Vagina (tissue), 2 donors: ENCODE measurements around the gene NRXN3.

Experiments
- POLR2A ChIP-seq, 2 donors: fragments of 450-650 bp; IDR thresholded peaks; one replicate each; pipeline ENCODE4 v1.6.1; 2017; ENCODE audit warnings: antibody characterized with exemption in 2 of 2, mild to moderate bottlenecking in 2 of 2, moderate library complexity in 2 of 2
- POLR2AphosphoS5 ChIP-seq, 2 donors: sonication (generic); formaldehyde crosslinking; IDR thresholded peaks; one replicate each; pipeline ENCODE4 v1.9.0; 2017; ENCODE audit warnings: antibody characterized with exemption in 2 of 2, mild to moderate bottlenecking in 2 of 2, low read depth in 1 of 2; ENCODE audit not compliant: insufficient read depth in 1 of 2
- TF ChIP-seq, protein P1 (sequence below), 3 experiments: fragments of 450-650 bp in 2 of 3; fragments of 200-600 bp in 1 of 3; sonication (generic) in 1 of 3; IDR thresholded peaks; one replicate each; pipeline ENCODE4 v1.5.1; 2017 to 2019; ENCODE audit warnings: antibody characterized with exemption in 3 of 3, mild to moderate bottlenecking in 2 of 3, moderate library complexity in 2 of 3

DNA sequence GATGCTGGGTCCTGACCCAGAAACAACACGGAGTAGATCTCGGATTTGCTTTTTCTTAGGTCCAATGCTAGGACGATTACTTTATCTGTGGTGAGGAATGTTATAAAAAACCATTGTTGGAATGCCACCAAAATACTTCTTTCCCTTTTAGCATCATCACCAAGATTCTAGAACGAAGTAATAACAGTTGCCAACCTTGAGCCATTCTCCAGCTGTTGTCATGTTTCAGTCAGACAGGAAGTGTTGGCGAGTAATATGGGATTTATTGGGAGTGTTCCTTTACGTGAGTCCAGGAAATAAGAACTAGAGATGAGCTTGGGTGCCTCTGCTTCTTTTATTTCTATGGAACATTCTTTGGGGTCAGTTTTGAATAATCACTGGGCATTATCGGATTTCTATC is 1148.2 kb downstream of the NRXN3 start:
- TF ChIP-seq, protein P1, sequence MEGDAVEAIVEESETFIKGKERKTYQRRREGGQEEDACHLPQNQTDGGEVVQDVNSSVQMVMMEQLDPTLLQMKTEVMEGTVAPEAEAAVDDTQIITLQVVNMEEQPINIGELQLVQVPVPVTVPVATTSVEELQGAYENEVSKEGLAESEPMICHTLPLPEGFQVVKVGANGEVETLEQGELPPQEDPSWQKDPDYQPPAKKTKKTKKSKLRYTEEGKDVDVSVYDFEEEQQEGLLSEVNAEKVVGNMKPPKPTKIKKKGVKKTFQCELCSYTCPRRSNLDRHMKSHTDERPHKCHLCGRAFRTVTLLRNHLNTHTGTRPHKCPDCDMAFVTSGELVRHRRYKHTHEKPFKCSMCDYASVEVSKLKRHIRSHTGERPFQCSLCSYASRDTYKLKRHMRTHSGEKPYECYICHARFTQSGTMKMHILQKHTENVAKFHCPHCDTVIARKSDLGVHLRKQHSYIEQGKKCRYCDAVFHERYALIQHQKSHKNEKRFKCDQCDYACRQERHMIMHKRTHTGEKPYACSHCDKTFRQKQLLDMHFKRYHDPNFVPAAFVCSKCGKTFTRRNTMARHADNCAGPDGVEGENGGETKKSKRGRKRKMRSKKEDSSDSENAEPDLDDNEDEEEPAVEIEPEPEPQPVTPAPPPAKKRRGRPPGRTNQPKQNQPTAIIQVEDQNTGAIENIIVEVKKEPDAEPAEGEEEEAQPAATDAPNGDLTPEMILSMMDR (IDR thresholded peaks at IDR 0.05), result no peak
- TF ChIP-seq POLR2A (IDR thresholded peaks at IDR 0.05) (no peak), POLR2AphosphoS5 (IDR thresholded peaks at IDR 0.05; ENCODE audit: insufficient read depth in 1 of 2, low read depth in 1 of 2) (no peak)
